ENCODE results near the gene PAQR5. TPM values are rescaled to one million over a fixed set of nuclear protein-coding genes. Genes with fewer than 3 reads are reported as not detected.

Gene PAQR5
- total RNA-seq, 1 experiment from 2014 or later = 8.6 TPM

DNA sequence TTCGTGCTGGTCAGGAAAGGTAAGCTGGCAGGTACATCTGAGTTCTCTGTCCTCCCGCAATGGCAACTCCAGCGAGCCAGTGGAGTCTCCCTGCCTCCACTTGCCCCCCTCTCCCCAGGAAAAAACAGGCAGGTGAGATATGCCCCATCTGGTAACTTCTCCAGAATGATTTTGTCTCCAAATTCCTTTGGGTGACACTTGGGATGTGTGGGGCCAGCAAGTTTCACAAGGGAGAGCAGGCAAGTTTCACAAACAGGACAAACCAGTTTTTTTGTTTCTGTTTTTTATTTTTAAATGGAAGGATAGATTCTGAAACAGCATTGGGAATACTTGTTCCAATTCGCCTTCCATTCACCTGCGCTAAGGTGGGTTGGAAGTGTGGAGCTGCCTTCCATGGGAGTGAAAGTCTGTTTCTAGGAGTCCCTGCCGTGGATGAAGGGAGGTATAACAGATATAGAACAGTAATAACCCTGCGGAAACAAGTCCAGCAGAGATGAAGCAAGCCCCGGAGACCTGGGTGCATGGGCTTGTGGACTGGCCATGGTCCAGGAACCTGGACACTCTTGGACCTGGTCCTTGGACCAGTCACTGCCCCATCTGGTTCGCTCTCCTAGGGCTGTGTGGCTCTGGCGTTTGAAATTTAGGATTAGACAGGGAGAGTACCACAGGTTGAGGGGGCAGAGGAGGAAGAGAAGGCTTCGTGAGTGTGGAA lies 92.5 kb downstream of the PAQR5 start:
- DNase-seq = no peak
- Histone ChIP-seq H3K36me3 (peaks cover 8% of the 10 kb centered on the region), H3K9me3 (no peaks in the 10 kb centered on the region), H3K27me3 (no peaks in the 10 kb centered on the region), H3K4me3 (no peak overlapping the region)

DNA sequence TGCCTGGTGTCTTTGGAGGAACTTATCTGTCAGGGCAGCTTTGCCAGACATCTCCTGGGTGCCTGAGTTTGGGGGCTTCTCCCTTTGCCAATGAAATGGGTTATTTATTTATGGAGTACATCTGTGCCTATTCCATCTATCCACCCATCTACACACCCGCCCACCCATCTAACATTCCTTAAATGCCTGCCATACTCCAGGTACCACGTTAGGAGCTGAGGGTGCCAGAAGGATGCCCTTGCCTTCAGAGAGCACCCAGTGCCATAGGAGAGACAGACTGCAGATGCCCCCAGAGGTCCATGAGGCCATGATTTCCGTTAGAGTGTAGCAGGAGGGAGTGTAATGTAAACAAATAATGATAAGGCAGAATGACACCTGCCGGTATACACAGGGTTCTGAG lies 93.6 kb downstream of the PAQR5 start:
- no peaks in the 10 kb centered on the region for H3K9me3 ChIP-seq
- peaks cover 8% of the 10 kb centered on the region for H3K36me3 ChIP-seq
- DNase-seq = no peak
- H3K27me3 ChIP-seq = no peaks in the 10 kb centered on the region
- H3K4me3 ChIP-seq = no peak overlapping the region

DNA sequence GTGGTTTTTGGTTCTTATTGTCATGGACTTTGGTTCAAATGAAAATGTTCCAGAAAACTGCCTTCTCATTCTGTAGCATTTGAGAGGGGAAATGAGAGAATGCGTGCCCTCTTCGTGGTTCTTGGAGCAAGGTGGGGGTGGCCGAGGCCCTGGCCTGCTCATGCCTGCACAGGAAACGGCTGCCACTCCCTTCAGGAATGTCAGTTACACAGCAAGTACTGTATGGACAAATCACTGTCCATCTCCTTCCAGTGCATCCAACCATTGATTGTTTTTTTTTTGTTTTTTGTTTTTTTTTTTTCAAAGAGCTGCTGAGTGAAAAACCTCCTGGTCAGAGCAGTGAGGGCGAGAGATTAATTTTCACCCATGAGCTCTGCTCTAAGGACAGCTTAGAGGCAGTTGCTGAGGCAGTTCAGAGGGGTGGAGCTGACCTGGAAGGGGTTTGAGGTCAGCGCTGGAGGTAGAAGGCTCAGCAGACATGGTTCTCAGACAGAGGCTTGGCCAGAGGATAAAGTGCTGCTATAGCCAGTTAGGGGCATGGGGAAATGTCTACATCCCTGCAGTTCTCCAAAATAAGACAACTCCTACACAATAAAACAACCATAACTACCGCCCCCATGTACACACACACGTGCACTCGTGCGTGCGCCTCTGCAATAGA lies 95.2 kb downstream of the PAQR5 start:
- H3K36me3 ChIP-seq = peaks cover 12% of the 10 kb centered on the region
- DNase-seq = peak; percentile 22
- no peak overlapping the region for H3K4me3 ChIP-seq

DNA sequence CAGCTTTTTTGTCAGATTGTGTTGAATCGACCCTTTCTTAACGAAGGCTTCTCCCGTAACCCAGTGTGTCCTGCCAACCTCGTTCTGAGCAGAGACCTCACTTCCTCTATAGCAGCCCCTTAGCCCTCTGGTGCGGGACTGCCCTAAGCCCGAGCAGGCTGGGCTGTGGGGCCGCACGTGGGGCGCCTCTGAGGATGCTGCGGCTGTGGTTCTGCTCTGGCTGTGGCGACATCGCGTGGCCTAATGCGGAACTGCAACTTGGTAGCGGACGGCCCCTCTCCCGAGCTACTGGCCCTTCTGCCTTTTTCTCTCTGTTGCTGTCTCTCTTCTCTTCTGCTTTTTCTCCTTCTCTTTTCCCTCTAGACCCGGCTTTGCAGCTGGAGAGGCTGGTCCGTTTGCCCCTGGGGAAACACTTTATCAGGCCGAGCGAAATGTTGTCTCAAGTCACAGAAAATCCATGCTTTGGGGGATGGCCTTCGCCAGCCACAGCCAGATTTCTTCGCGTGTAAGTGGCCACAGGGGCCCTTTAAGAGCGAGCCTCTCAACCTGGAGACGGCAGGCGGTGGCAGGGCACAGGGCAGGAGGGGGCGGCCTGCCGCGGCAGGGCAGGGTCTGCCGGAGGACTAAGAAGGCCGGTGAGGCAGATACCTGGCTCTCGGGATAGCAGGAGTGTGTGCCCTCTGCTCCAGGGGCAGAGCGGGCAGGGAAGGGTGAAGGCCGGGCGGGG lies 96.0 kb downstream of the PAQR5 start:
- Histone ChIP-seq H3K4me3 (no peak overlapping the region), H3K27me3 (no peaks in the 10 kb centered on the region), H3K9me3 (no peaks in the 10 kb centered on the region), H3K36me3 (peaks cover 12% of the 10 kb centered on the region)
- peak; percentile 75 for DNase-seq

More for the DNA sequence above, 95.2 kb downstream of the PAQR5 start:
- Histone ChIP-seq H3K27me3 (no peaks in the 10 kb centered on the region), H3K9me3 (no peaks in the 10 kb centered on the region)

DNA sequence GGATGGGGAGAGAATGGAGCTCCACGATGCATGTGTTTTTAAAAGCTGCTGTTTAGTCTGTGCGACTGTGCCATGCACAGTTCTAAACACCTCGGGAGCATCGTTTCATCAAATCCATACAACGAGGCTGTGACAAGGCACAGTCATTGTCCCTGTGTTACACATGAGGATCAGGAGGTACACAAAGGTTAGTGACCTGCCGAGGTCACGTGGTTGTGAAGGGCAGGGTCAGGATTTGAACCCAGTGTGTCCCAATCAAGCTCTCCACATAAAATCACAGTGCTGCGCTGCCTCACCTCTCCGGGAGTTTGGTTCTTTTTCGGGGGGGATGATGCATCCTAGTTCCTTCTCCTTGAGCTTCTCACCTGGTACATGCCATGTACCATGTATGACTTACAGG lies 96.7 kb downstream of the PAQR5 start:
- no peak for DNase-seq
- peaks cover 14% of the 10 kb centered on the region for H3K36me3 ChIP-seq
- H3K27me3 ChIP-seq = no peaks in the 10 kb centered on the region

DNA sequence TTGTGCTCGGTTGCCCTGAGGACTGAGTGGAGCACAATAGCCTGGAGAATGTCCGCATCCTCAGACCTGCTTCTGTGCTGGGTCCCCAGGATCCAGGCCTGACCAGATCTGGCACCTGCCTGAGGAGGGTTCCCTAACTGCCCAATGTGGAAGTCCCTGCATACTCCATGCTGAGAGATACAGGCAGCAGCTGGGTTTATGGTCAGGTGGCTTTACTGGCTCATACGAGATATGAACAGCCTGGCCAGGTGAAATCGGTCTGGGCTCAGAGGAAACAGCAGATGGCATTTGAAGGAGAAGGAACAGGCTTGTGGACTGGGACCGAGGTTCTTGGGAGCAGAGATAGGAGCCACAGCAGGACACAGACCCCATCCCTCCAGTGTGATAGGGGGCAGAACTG lies 97.3 kb downstream of the PAQR5 start:
- H3K36me3 ChIP-seq = peaks cover 14% of the 10 kb centered on the region
- H3K9me3 ChIP-seq = no peaks in the 10 kb centered on the region
- H3K4me3 ChIP-seq = no peak overlapping the region
- H3K27me3 ChIP-seq = no peaks in the 10 kb centered on the region
- no peak for DNase-seq

More for the DNA sequence above, 96.7 kb downstream of the PAQR5 start:
- H3K4me3 ChIP-seq = no peak overlapping the region
- H3K9me3 ChIP-seq = no peaks in the 10 kb centered on the region

DNA sequence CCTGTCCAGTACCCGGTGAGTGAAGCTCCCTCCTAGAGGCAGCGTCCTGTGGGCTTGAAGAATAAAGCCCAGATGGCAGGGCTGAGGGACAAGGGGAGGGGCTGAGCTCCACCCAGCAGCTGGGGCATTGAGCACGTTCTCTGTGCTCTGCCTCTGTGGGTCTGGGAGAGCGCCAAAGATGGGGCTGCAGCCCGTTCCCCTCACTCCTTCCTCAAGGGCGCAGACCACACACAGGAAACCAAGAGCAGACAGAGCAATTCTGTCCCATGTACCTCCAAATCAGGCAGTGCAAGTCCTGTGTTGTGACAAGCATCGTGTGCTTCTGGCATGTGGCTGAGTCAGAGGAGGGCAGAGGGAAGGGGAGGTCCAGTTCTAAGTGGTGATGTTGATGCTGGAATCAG lies 99.8 kb downstream of the PAQR5 start:
- no peak for DNase-seq
- Histone ChIP-seq H3K36me3 (peaks cover 16% of the 10 kb centered on the region), H3K27me3 (no peaks in the 10 kb centered on the region), H3K4me3 (no peak overlapping the region), H3K9me3 (no peaks in the 10 kb centered on the region)

DNA sequence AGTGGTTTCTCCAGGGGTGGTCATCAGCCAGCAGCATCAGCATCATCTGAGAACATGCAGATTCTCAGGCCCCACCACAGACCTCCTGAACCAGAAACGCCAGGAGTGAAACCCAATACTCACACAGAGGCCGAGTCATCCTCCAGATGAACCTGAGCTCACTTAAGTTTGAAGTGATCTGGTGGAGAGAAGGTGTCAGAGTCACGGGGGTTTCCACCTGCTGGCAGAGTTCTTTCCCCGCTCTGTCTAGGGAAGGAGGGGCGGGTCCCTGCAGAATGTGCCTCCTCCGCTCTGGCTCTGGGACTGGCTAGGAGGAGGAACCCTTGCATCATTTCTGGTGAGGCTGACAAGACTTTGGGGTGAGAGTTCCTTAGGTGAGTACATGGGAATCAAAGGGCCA lies 102.1 kb downstream of the PAQR5 start:
- Histone ChIP-seq H3K4me3 (no peak overlapping the region), H3K27me3 (no peaks in the 10 kb centered on the region), H3K36me3 (peaks cover 23% of the 10 kb centered on the region), H3K9me3 (no peaks in the 10 kb centered on the region)
- no peak for DNase-seq

DNA sequence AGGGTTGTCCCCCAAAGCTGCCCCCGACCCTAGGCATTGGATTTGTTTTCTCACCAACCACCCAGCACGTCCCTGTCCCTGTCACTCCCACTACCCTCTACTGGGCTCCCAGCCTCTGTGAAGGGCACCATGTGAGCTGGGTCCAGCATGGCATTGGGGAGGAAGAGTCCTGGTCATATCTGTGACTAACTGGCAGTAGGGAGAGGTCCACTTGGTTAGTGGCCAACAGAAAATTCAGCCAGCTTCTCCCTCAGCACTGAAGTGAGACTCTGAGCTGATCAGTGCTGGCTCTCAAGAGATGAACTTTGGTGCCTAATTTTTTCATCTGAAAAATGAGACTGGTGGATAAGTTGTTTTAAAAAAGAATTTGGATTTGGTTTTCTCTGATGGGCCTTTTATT lies 104.1 kb downstream of the PAQR5 start:
- no peaks in the 10 kb centered on the region for H3K9me3 ChIP-seq
- H3K4me3 ChIP-seq = no peak overlapping the region
- H3K27me3 ChIP-seq = no peaks in the 10 kb centered on the region
- peaks cover 20% of the 10 kb centered on the region for H3K36me3 ChIP-seq
- DNase-seq = peak; percentile 27

DNA sequence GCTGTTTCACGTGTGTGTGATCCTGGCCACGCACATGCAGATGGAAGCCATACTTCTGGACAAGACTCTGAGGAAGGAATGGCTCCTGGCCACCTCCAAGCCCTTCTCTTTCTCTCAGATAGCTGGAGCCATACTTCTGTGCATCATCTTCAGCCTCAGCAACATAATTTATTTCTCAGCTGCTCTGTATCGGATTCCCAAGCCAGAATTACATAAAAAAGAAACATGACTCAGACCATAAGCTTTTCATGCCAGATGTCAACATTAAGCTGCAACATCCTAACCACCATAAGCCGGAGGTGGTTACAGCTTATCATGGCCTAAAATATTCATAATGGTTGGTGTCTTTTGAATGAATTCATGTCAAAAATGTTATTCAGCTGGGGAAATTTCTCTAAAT lies 104.9 kb downstream of the PAQR5 start:
- H3K9me3 ChIP-seq = no peaks in the 10 kb centered on the region
- peak; percentile 15 for DNase-seq
- H3K4me3 ChIP-seq = no peak overlapping the region
- peaks cover 20% of the 10 kb centered on the region for H3K36me3 ChIP-seq
- H3K27me3 ChIP-seq = no peaks in the 10 kb centered on the region

DNA sequence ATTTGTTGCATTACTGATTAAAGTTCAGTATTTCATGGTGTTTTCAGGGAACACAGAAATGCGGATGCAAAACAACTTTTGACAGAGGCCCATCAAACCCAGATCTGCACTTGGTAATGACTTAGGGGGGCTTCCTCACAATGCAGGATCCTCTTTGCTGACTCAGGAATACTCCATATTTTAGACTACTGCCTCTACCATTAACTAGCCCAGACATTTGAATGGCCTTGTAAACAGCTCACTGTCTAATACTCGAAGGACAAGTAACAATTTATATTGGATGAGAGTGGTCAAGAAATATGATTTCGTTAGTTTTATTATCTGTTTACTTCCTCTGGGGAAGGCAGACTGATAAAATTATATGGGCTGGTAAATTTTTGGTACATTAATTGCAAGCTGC lies 106.4 kb downstream of the PAQR5 start:
- Histone ChIP-seq H3K27me3 (no peaks in the 10 kb centered on the region), H3K36me3 (peaks cover 20% of the 10 kb centered on the region), H3K9me3 (no peaks in the 10 kb centered on the region), H3K4me3 (no peak overlapping the region)
- DNase-seq = no peak

DNA sequence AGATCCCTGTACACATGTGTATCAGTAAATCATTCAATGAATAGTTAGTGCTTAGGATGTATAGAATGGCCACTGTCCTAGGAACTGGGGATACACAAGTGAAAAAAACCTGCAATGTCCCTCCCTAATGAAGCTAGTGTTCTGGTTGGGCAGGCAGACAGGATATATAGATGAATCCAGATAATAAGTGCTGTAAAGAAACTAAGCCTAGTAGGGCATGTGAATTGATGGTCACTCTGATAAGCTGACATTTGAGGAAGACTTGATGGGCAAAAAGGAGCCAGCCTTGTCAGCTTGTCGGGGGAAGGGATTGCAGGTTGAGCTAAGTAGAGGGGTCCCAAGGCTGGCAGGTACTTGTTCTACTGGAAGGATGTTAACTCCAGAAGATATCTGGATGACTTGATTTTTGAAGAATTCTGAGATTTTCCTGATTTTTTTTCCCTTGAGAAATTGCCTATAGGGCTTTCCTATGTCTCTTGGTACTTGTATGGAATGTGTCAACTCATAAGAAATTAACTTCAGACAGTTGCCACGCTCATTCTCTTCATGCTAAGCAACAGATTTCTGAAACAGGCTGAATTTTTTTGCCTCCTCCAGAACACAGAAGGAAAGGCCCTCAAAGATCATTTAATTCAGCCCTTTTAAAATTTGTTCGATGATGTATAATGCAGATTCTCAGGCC lies 109.1 kb downstream of the PAQR5 start:
- no peak for DNase-seq
- Histone ChIP-seq H3K4me3 (no peak overlapping the region), H3K27me3 (no peaks in the 10 kb centered on the region), H3K36me3 (peaks cover 15% of the 10 kb centered on the region), H3K9me3 (no peaks in the 10 kb centered on the region)

DNA sequence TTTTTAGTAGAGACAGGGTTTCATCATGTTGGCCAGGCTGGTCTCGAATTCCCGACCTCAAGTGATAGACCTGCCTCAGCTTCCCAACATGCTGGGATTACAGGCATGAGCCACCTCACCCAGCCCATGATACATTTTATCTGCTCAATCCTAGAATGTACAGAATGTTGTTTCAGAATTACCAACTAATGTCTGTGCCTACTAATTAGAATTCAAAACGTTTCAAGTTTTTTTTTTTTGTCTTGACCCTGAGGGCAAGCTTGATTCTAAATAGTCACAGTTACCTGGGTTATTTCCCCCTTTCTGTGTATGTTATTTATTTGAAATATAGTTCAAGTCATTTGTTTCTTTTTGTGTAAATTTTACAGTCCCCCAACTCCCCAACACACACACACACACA lies 110.1 kb downstream of the PAQR5 start:
- Histone ChIP-seq H3K36me3 (peaks cover 14% of the 10 kb centered on the region), H3K9me3 (no peaks in the 10 kb centered on the region), H3K27me3 (no peaks in the 10 kb centered on the region), H3K4me3 (no peak overlapping the region)
- no peak for DNase-seq

DNA sequence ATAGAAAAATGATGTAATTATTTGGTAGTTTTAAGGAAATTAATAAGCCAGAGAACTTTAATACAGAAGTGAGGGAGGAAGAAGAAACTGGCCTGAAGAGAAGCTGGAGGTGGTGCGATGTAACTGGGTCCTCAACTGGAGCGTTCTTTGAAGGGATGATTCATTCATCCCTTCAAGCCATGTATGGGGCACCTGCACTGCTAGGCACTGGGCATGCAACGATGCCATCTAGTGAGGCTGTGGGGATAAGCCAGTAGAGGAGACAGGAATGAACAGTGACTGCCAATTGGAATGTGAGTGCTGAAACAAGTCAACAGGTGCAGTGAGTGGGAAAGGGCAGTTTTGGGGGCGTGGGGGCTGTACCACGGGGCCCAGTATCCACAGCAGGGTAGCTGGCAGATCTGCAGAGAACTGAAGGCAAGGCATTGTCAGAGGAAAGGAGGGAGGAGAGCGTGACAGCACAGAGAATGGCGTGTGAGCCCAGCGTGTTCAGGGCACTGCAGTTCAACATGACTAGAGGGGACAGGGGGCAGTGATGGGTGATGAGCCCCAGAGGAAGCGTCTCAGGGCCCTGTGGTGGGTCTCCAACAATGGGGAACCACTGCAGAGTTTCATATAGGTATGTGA lies 111.6 kb downstream of the PAQR5 start:
- H3K27me3 ChIP-seq = no peaks in the 10 kb centered on the region
- peak; percentile 23 for DNase-seq
- no peaks in the 10 kb centered on the region for H3K9me3 ChIP-seq
- H3K4me3 ChIP-seq = no peak overlapping the region
- peaks cover 6% of the 10 kb centered on the region for H3K36me3 ChIP-seq

DNA sequence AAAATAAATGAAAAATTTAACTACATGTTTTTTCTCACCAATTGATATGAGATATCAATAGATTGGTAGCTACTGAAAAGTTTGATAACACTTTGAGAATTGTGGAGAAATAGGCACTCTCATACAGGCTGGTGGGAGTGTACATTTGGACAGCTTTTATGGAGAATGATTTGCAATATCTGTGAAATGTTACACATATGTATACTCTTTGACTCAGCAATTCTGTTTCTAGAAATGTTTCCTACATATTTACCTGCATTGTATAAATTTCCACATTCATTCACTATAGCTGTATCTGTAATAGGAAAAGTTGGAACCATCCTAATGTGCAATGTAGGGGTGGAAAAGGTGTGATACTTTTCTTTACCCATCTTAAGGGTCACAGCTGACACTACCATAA lies 113.6 kb downstream of the PAQR5 start:
- Histone ChIP-seq H3K27me3 (no peaks in the 10 kb centered on the region), H3K4me3 (no peak overlapping the region), H3K36me3 (peaks cover 24% of the 10 kb centered on the region), H3K9me3 (no peaks in the 10 kb centered on the region)
- no peak for DNase-seq

DNA sequence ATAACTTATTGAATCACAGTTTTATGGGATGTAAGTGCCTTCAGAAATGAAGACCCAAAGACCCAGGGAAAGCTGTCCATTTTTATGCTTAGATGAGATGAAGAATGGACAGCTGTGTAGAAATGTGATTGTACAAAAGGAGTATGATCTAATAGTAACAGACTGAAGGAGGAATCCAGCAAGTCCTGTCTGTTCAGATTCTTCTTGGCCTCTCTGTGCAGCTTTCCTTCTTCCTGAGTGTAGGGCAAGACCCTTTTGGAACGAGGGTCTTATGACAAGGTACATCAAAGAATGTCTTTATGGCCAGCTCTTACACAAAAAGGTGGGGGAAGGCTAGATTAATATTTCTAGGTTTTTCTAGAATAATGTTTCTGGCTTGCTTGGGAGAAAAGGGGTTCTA lies 114.0 kb downstream of the PAQR5 start:
- Histone ChIP-seq H3K27me3 (no peaks in the 10 kb centered on the region), H3K36me3 (peaks cover 29% of the 10 kb centered on the region), H3K4me3 (no peak overlapping the region), H3K9me3 (no peaks in the 10 kb centered on the region)
- no peak for DNase-seq

Measured in MG63 (cell line).